Stimulated activated CD8-positive, alpha-beta memory T cell treated with anti-CD3 and anti-CD28 coated beads, Interleukin-15, amount 100 ng/mL, for 24 hours (primary cell): ENCODE results near the gene TRIM62.

Experiments
- DNase-seq: peaks from one replicate; pipeline ENCODE4 v3.0.0-alpha.2; 2020; ENCODE audit warnings: low read depth

The TRIM62 gene

DNA sequence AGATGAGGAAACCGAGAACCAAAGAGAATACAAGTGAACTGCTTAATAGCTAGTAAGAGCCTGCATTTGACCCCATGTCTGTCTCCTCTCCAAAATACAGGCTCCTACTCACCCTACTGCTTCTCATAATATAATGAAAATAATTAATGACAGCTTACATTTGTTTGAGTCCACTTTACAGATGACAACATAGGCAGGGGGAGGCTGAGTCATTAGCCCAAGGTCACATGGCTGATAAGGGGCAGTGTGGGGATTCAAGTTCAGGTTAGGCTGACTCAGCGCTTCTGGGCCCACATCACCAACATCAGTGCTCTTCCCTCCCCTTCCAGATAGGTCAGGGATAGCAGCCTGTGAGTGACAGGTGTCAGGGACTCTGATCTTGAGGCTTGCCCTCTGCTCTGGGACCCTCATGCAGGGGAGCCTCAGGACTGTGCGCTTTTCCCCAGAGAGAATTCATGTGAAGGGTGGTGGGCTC is 84.7 kb downstream of the TRIM62 start:
- DNase-seq, result no peak

DNA sequence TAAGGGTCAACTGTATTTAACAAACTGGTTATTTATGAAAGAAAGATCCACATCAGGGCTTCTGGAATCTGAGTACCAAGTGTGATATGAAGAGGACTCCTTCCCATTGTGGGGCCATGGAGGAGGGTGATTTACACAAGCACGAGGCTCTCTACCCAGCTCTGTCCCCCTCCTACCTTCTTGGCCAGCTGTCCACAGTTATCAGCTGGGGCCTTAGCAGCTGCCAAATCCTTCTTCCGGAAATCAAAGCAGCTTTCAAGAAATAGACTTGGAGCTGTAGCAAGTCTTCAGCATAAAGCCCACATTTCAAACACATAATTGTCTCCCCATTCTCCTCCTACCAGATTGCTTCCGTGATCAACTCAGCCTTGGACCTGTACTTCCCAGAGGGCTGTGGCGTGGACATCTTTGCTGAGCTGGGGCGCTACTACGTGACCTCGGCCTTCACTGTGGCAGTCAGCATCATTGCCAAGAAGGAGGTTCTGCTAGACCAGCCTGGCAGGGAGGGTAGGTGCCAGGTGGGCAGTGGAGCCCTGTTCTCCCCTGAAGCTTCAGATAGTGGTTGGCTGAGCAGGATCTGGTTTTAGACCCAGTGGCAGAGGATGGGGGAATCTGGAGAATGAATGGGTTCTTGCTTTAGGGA is 85.4 kb downstream of the TRIM62 start:
- DNase-seq, result no peak
